Esophagus squamous epithelium (tissue), 5 donors: ENCODE results near the gene SYNDIG1L. TPM values are rescaled to one million over a fixed set of nuclear protein-coding genes. Genes with fewer than 3 reads are reported as not detected.

ENCODE experiments used
- DNase-seq: peaks from one replicate; lab custom pipeline; 2025; lab: John Stamatoyannopoulos, UW
- H3K27ac ChIP-seq, 4 donors: fragments of 200-600 bp; sonication (generic); one replicate each; pipeline ENCODE4 v1.5.1; 2016 to 2019; ENCODE audit warnings: mild to moderate bottlenecking in 1 of 4
- H3K27me3 ChIP-seq, 4 donors: fragments of 200-600 bp; sonication (generic); 1 replicate in 3 of 4; 2 replicates in 1 of 4; pipeline versions ENCODE4 v1.5.1 to v1.6.0; 2017 to 2021; ENCODE audit warnings: antibody characterized with exemption in 1 of 4
- H3K36me3 ChIP-seq, 3 donors: fragments of 200-600 bp; sonication (generic); one replicate each; pipeline ENCODE4 v1.5.1; 2016 to 2019
- H3K4me1 ChIP-seq, 3 donors: fragments of 200-600 bp; sonication (generic); one replicate each; pipeline ENCODE4 v1.5.1; 2017 to 2019
- H3K4me3 ChIP-seq, 4 donors: fragments of 200-600 bp; sonication (generic); 1 replicate in 3 of 4; 2 replicates in 1 of 4; pipeline ENCODE4 v1.5.1; 2016 to 2019; ENCODE audit warnings: mild to moderate bottlenecking in 2 of 4, moderate library complexity in 1 of 4
- H3K9me3 ChIP-seq, 3 donors: fragments of 200-600 bp; sonication (generic); one replicate each; pipeline ENCODE4 v1.5.1; 2016 to 2019
- POLR2A ChIP-seq, 4 donors: fragments of 450-650 bp; IDR thresholded peaks; one replicate each; pipeline ENCODE4 v1.6.1; 2017; ENCODE audit warnings: antibody characterized with exemption in 4 of 4, mild to moderate bottlenecking in 4 of 4, moderate library complexity in 3 of 4
- WGBS, 2 donors: methylation state at CpG; one replicate each; pipeline ENCODE4 v1.1.5; 2018; 5-methylcytosine and 5-hydroxymethylcytosine counted together
- intact Hi-C: fragments of 100-400 bp; cut with DNase I; formaldehyde crosslinking; loops from one replicate; pipeline ENCODE4 v1.15.0; 2022
- total RNA-seq, 4 donors: library from RNA; depleted of rRNA; stranded (reverse); fragments of >200 nt; gene quantifications; one replicate each; pipeline ENCODE4 v1.1.0, GENCODE V29; 2016
- TF ChIP-seq, protein P1 (sequence below), 6 experiments: fragments of 450-650 bp in 4 of 6; fragments of 200-600 bp in 2 of 6; sonication (generic) in 2 of 6; IDR thresholded peaks; one replicate each; pipeline ENCODE4 v1.5.1; 2016 to 2019; ENCODE audit warnings: antibody characterized with exemption in 6 of 6, mild to moderate bottlenecking in 4 of 6, moderate library complexity in 4 of 6
- donor health status: DM: yes; HTN: yes; CAD: no.

SYNDIG1L gene
- total RNA-seq, 4 donors from 2014 or later = 0.19 TPM; not detected in 3

DNA sequence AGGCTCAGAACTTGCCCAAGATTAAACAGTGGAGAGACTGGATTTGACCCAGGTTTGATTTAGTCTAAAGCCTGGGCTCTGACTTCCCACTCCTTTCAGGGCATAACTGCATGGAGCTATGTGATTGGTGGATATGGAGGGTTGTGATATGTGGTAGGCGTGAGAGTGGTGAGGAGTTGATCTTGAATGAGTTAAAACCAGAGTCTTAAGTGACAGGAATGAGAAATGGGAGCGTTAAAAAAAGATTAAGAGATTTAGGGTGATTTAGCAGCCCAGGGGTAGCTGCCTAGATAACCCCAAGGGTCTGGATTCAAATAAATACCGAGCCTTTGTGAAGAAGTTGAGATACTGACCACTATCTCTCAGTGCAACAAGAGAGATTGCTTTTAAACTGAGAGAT is 8.4 kb downstream of the SYNDIG1L start:
- no peaks in the 10 kb centered on the region for H3K4me1 ChIP-seq
- peaks cover 0 to 5% (median 0%) of the 10 kb centered on the region in 3 donors for H3K9me3 ChIP-seq
- TF ChIP-seq POLR2A (IDR thresholded peaks at IDR 0.05) = no peak
- TF ChIP-seq, protein P1, sequence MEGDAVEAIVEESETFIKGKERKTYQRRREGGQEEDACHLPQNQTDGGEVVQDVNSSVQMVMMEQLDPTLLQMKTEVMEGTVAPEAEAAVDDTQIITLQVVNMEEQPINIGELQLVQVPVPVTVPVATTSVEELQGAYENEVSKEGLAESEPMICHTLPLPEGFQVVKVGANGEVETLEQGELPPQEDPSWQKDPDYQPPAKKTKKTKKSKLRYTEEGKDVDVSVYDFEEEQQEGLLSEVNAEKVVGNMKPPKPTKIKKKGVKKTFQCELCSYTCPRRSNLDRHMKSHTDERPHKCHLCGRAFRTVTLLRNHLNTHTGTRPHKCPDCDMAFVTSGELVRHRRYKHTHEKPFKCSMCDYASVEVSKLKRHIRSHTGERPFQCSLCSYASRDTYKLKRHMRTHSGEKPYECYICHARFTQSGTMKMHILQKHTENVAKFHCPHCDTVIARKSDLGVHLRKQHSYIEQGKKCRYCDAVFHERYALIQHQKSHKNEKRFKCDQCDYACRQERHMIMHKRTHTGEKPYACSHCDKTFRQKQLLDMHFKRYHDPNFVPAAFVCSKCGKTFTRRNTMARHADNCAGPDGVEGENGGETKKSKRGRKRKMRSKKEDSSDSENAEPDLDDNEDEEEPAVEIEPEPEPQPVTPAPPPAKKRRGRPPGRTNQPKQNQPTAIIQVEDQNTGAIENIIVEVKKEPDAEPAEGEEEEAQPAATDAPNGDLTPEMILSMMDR (IDR thresholded peaks at IDR 0.05) = no peak
- H3K36me3 ChIP-seq = no peaks in the 10 kb centered on the region
- H3K4me3 ChIP-seq = no peak overlapping the region
- H3K27me3 ChIP-seq = peaks cover 0 to 69% (median 0%) of the 10 kb centered on the region in 4 donors
- WGBS, 2 donors = 19 to 27% methylated on average over 3 of the region's 3 CpGs
- DNase-seq = no peak
- H3K27ac ChIP-seq = no peak overlapping the region
- intact Hi-C loops = no loop called here

DNA sequence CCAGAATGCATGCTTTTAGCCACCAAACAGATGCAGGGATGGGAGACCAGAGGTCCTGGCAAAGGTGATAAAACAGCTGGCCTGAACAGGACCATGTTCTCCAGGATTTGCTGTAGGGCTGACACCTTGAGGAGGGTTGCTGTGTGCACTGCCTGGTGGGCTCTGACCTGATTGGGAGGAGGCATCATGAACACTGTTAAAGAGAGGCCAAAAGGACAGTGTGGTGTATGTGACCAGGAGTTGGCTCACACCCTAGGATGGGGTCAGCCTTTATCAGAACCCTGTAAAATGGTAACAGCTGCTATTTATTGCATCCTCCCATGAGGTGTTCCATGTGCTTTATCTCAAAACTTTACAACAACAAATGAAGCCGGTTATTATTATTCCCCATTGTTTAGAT is 8.8 kb downstream of the SYNDIG1L start:
- Histone ChIP-seq H3K4me1 (no peaks in the 10 kb centered on the region), H3K4me3 (no peak overlapping the region), H3K36me3 (no peaks in the 10 kb centered on the region), H3K9me3 (peaks cover 0 to 5% (median 0%) of the 10 kb centered on the region in 3 donors), H3K27me3 (peaks cover 0 to 69% (median 0%) of the 10 kb centered on the region in 4 donors), H3K27ac (no peak overlapping the region)
- TF ChIP-seq, protein P1 (IDR thresholded peaks at IDR 0.05) = no peak
- TF ChIP-seq POLR2A (IDR thresholded peaks at IDR 0.05) = no peak
- intact Hi-C loops = no loop called here
- DNase-seq = no peak
- 71 to 73% methylated on average over 1 of the region's 1 CpG for WGBS, 2 donors

DNA sequence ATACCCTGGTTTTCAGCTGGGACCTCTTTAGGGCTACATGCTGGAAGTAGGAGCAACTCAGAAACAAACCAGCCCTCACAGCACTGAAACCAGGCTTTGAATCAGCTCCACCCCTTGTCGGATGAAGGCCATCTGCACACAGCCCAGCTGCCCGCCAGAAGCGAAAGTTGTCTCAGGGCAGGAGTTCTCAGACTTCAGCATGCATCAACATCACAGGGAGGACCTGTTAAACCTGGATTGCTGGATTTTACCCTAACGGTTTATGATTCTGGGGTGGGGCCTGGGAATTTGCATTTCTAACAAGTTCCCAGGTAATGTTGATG is 10.9 kb downstream of the SYNDIG1L start:
- DNase-seq = no peak
- intact Hi-C loops = no loop called here
- Histone ChIP-seq H3K9me3 (peaks cover 0 to 5% (median 0%) of the 10 kb centered on the region in 3 donors), H3K36me3 (no peaks in the 10 kb centered on the region), H3K4me1 (no peaks in the 10 kb centered on the region), H3K4me3 (no peak overlapping the region), H3K27me3 (peaks cover 0 to 85% (median 0%) of the 10 kb centered on the region in 4 donors), H3K27ac (no peak overlapping the region)
- TF ChIP-seq, protein P1 (IDR thresholded peaks at IDR 0.05) = no peak
- no peak for TF ChIP-seq POLR2A (IDR thresholded peaks at IDR 0.05)
- 0 to 54% methylated on average over 1 to 3 of the region's 4 CpGs for WGBS, 2 donors

DNA sequence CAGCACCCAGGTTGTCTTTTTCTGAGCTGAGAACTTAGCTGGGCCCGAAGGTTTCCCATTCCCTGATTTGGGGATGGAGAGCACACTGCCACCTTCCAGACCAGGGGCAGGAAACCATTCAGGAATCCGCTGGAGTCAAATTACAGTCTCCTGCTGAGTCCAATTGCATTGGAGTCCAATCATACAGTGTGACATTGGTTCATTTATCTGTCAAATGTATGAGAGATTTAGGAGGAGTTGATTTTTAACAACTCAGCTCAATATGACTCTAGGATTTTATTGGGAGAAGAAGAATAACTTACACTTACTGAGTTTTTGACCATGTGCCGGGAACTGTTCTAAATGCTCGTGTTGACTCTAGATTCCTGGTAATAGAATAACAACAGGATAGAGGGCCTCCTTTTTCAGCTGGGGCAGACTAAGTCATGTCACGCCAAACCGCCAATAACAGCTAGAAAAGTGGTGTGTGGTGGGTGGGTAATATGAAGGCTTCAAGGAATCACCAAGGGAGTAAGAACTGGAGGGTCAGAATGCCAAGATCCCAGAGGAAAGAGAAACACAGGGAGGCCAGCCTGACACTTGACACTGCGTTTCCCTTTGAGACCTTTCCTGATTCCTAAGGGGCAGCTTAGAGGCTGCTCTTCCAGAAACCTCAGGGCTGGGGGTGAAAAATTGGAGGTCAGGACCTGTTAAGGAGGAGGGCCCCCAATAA is 11.5 kb downstream of the SYNDIG1L start:
- peaks cover 0 to 85% (median 0%) of the 10 kb centered on the region in 4 donors for H3K27me3 ChIP-seq
- intact Hi-C loops = no loop called here
- TF ChIP-seq, protein P1 (IDR thresholded peaks at IDR 0.05) = no peak
- TF ChIP-seq POLR2A (IDR thresholded peaks at IDR 0.05) = no peak
- no peaks in the 10 kb centered on the region for H3K36me3 ChIP-seq
- no peak overlapping the region for H3K4me3 ChIP-seq
- 56 to 67% methylated on average over 6 to 7 of the region's 7 CpGs for WGBS, 2 donors
- H3K27ac ChIP-seq = no peak overlapping the region
- H3K4me1 ChIP-seq = no peaks in the 10 kb centered on the region
- peaks cover 0 to 5% (median 0%) of the 10 kb centered on the region in 3 donors for H3K9me3 ChIP-seq
- no peak for DNase-seq

DNA sequence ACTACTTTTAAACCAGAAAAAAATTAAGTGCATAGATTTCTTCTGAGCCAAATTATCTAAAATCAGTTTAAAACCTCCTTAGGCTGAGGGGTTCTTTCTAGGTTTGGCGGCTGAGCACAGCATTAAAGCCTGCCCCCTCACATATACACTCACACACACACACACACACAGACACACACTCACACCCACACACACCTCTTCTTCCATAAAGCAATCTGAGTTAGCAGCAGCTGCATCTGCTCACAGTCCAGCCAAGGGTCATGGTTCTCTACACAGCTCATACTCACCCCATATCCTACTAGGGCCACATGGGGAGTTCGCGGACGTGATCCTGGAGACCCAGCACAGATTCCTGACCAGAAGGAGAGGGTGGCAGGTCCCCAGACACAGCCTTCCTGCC is 12.4 kb downstream of the SYNDIG1L start:
- no peak overlapping the region for H3K4me3 ChIP-seq
- no peaks in the 10 kb centered on the region for H3K4me1 ChIP-seq
- H3K27me3 ChIP-seq = peaks cover 0 to 80% (median 0%) of the 10 kb centered on the region in 4 donors
- H3K27ac ChIP-seq = no peak overlapping the region
- TF ChIP-seq, protein P1 (IDR thresholded peaks at IDR 0.05) = no peak
- no peak for TF ChIP-seq POLR2A (IDR thresholded peaks at IDR 0.05)
- no peak for DNase-seq
- H3K9me3 ChIP-seq = peaks cover 0 to 5% (median 0%) of the 10 kb centered on the region in 3 donors
- intact Hi-C loops = no loop called here
- WGBS, 2 donors = 53 to 67% methylated on average over 1 to 4 of the region's 4 CpGs
- no peaks in the 10 kb centered on the region for H3K36me3 ChIP-seq
